GM18867 (cell line): Measurements from ENCODE around the gene SLC8A1.

Experiments used
- ATAC-seq: cut with Tn5 transposase; IDR thresholded peaks from one replicate; pipeline ENCODE4 v1.9.1; 2021; ENCODE audit warnings: mild to moderate bottlenecking, moderate library complexity; ENCODE audit not compliant: unreplicated experiment

Gene SLC8A1

DNA sequence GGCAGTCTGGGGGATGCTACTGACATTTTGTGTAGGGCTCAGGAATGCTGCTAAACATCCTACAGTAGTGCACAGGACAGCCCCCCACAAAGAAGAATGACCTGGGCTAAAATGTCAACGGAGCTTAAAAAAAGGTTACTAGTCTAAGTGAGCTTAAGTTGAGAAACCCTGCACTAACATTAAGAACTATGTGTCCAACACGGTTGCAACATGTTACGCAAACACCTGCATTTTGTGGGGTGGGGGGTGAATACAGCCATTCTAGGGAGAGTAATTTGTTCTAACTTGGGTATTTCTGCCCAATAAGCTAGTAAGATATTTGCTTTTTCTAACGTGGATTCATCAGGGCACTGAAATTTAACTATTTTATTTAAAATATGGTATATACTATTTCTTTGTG lies 57.9 kb downstream of the SLC8A1 start:
- no peak for ATAC-seq

DNA sequence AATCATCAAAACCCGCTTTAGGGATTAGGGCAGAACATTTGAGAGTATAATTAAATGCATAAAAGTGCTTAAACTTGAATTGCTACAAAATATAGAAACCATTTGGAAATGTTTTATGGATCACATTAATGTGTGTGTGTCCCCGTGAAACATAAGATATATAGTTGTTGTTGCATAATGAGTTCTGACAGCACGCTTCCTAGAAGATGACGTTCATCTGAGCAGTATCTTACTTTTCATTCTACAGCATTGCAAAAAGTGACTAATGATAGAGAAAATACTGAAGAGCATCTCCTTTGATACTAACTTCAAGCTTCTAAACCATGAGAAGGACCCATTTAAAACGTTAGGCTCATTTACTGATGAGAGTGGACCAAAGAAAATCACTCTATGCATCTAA lies 63.7 kb downstream of the SLC8A1 start:
- no peak for ATAC-seq

DNA sequence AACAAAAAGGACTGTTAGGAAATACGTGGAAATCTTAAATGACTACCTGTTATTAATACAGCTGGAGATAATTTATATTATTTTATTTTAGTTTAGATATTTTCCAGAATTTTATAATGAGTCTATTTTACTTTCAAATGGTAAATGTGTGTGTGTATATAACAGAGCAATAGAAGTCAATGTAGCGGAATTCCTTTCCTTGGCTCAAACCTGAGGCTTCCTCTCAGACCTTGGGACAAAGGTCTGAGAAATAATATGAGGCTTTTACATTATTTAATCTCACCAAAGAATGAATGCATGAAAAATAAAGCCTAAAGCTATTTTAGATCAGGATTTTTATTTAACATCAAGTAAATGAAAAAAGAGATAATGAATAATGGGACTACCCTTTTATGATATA lies 65.7 kb downstream of the SLC8A1 start:
- no peak for ATAC-seq

DNA sequence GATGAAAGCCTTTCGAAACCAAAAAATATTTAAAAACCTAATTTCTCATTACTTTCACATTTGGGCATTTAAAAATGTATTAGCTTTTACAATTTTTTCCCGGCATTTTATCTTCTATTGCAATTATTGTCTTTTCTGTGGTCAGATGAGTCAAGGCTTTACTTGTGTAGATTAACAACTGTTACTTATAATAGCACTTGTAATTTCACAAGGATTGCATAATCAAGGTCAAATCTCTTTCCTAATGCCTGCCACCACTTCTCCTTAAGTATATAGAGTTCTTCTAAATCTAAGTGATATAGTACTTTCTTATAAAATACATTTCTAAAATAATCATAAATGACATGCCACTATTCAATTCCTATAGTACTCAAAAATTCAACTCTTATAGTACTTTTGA lies 67.2 kb downstream of the SLC8A1 start:
- ATAC-seq: no peak

DNA sequence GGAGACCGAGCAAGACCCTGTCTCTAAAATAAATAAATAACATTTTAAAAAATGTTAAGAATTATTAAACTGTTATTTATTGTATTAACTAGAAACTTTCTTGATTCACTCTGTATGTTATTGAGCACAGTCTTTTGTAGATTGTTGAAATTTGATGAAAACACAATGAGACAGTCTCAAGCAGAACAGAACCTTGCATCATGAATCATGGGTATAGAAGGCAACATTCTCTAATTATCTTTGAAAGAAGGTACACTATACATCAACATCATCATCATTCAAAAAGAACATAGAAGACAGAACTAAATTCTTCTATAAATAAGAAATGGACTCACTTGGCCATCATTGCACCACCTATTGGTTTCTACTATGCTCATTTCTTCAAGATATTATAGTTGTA lies 67.7 kb downstream of the SLC8A1 start:
- no peak for ATAC-seq

DNA sequence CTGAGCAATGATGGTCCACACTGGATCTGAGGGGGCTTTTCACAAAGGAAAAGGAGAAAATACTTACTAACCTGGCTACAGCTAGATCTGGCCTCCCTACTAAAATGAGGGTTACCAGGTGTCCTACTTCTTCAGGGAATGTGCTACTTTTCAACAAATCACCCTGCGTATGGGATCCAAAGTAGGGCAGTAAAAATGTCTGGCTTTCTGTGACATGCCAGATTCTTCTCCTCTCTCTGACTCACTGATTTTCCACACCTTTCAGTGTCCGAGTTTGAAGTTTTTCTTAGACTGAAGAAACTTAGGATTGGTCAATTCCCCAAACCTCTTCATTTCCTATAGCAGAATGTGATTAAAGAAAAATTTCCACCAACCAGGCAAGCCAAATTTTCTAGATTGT lies 71.2 kb downstream of the SLC8A1 start:
- no peak for ATAC-seq

DNA sequence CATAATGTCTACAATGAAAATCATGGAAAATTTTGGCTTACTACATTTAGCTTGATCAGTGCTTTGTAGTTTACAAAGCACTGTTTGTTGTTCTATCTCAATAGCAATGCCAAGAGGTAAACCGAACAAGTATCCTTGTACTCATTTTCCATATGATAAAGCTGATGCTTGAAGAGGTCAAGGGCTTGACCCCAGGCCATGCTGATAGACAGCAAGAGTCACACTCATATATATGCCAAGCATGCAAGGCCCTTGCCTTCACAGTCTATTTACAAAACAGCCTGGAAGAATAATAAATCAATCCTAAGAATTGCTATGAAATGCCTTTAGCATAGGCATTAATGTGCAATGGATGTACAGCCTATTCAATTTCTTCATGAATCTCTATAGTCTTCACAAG lies 71.8 kb downstream of the SLC8A1 start:
- no peak for ATAC-seq

DNA sequence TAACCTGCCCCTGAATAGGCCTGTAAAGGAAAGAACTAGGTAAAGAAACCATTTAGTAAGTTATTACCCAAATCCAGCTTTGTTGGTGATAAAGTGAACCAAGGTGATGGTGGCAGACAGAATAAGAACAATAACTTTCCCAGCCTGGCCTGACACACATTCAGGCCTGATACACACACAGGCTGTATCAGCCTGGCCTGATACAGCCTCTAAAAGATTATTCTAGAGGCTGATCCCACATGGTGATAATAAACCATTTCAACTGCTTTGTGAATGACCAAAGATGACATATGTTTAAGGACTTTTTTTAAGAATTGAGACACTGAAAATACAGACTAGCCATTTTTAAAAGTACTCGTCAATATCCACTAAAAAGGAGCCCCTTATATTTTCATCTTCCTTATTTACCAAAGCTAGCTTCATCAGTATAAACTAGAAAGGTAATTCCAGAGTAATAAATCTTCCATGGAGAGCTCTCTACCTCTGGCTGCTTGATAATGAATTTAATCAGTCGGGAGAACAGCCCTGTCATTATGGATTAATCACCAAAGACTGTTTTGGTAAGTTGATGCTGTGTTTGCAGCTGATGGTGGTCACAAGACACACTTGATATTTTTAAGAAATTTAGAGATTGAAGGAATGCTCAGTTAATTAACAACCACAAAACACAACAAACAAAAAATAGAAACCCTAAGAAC lies 77.2 kb downstream of the SLC8A1 start:
- ATAC-seq: no peak

DNA sequence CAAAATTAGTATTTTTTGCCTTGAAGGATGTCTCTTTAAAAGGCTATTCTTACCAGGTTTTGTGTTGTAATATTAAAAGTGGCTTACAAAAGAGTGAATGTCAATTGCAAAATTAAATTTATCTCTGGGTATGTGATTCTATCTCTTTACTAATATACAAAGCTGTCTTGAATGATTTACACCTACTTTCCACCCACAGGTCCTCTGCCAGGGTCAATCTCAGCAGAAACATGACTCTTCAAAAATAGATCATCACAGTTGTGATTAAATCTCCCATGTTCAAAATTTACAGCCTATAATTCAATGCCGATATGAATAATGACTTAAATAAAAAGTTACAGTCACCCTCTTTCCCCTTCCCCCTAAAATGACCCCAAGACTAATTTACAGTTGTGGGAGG lies 78.8 kb downstream of the SLC8A1 start:
- no peak for ATAC-seq

DNA sequence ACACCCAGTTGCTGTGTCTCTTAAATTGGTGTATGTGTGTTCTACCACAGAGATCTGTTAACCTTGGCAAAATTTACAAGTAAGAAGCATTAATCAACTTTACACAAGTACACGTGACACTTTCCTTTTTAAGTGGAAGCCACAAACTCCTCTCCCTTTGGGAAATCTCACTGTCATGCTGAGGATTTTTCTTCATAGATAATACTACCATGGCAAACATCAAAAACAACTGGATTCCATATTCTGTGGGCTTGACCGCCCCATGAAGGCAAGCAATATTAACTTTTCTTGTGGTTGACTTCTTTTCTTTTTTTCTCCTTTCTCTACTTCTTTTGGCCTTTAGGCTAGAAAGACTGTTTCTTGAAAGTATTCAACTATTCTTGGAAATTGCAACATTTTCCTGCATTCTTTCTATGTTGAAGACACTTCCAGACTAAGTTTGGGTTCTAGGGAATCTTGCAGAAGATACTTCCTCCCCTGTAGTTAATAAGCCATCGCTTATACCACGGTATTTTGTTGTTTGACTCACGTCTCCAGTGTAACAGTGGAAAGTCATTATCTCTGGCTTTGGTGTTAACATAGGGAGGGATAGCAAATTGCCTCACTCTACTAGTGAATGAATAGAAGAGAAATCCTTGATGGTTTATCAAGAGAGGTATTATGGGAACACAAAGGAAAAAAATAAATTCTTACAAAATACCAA lies 79.5 kb downstream of the SLC8A1 start:
- no peak for ATAC-seq

DNA sequence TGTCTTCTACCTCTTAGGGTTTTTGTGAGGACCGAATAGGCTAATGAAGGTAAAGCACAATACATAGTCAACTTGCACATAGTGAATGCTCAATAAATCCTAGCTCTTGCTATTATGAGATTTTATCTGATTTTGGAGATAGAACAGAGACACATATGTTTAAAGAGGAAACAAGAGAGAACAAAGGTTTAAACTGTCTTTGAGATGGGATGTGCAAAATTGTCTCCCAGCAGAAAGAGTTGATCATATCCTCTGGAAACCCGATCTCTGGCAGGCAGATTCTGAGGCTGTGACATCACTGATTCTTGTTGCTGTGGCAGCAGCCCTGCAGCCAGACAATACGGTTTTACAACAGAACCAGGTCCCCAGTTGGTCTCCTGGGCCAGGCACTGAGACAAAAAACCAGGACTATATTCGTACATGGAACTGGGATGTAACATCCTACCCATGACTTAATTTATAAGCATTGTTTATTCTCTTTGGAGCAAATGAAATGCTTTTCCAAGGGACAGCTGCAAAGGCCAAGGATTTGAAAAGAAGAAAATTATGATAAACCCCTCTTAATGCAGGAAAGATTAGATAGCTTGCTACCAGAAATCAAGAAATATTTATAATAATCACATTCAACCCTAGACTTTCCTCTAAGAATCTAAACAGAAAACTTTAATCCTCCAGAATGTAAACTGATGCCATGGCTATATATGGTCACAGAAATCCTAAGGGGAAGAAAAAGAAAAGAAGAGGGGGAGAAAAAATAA lies 80.2 kb downstream of the SLC8A1 start:
- ATAC-seq: no peak

DNA sequence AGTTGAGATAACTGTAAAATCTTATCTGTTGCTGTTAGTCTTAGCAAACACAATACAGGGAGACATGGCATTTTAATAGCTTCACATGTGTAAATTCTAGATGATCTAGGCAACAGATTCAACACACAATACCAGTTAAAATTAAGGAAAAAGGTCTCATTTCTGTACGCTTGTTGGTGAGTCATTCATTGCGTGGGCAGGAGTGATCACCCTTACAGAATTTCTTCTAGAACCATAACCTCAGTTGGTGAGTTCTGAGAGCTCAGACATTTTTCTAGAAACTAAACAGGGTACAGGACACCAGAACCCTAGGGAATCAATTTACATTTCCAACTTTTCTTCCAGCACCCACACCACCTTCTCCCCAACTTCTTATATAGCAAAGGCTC lies 81.9 kb downstream of the SLC8A1 start:
- no peak for ATAC-seq

DNA sequence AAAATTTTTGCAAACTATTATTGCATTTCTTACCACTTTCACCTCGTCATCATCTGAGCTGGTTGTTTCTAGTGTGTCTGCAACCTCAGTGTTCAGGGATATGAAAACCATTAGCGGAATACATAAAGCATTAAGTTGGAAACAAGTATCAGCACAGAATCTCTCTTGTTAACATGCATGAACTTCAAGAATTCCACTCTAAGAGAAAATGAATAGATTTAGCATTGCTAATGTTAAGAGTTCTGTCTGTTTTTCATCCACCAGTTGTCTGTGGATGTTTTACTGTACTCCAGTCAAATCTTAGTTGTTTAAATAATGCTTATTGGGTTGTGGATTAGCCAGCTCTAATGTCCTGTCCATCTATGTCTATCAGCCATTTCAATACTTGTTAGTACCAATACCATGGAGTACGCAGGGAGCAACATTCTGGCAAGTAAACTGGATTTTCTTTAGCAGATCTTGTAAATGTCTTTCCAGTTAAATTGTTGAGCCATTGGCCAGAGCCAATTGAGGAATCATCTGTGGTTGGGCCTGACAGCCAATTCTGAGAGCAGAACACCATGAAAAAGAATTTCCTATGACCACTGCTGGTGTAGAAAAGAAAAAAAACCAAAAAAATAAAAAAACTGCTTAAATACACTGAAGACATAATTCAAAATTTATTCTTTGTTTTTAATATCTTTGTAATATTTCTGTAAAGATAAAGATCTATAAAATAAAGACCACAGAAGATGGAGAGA lies 82.5 kb downstream of the SLC8A1 start:
- no peak for ATAC-seq

DNA sequence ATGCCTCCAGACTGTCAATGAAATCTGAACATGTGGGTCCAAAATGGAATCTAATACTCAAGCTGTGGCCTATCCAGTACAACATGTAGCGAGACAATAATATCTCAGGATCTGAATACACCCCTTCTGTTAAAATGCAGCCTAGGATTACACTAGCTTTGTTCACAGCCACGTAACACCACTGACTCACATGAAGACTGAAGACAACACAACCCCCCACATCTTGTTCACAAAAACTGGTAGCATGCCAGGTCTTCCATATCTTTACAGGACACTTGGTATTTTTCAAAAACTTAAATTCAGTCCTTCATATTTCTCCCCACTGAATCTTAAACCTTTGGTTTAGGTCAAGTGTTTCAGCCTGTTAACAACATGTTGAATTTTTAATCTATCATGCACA lies 84.2 kb downstream of the SLC8A1 start:
- no peak for ATAC-seq

DNA sequence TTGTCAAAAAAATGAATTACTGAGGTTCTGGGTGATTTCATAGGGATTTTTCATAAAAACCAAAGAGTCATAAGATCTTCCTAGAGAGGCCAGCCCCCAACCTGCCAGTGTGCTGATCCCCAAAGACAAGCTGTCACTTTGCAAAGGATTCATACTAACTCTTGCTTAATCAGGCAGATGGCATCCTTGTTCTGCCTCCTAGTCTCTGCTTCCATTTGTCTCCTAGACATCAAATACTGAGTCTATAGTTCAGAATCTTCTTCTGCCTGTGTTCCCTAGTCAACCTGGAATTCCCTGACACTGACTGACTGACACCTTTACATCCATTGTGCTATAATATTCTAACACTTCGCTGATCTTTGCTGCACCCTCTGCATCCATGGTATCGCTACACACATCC lies 84.9 kb downstream of the SLC8A1 start:
- ATAC-seq: no peak

DNA sequence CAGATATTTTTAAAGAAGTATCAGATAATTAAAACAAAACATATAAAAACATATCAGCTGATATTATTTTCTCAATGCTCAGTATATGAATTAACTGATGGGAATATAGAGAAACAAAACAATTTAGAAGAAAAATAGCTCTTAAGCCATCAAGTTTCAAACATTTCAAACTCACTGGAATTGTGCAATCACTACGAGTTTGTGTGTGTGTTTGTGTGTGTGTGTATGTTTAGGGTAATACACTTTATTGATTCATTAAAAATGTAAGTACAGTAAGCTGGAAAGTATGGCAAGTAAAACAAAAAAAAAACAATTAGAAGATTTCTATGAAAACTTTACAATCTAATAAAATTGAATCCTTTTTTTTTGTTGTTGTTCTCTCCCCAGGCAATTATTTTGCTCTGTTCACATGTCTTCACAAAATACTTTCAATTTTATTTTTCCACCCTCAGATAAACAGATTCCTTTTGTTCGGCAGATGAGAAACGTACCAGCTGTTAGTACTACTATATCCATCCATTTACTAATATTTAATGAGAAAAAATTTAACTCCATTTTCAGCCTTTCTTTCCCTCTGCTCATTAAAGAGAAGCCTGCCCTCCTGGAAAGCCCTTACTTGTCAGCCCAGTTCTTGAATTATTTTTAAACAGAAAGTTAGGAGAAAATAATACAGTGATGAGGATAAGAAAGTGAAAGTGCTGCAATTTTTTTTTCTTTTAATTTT lies 87.6 kb downstream of the SLC8A1 start:
- no peak for ATAC-seq

DNA sequence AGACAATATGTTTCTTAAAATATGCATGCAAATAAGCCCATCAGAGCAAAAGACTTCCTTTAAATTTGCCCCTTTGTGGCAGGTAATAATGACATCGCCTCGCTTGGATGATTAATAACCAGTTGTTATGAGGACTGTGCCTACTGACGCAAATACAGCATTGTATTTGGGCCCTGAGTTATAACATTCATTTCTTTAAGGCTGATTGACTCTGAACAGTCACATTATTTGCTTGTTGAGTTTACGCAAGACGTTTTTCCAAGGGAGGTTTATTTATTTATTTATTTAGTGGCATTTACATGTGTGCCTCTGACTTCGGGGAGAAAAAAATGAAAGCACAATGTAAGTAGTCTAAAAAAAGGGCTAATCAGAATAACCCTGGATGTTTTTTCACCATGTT lies 88.3 kb downstream of the SLC8A1 start:
- ATAC-seq: no peak

DNA sequence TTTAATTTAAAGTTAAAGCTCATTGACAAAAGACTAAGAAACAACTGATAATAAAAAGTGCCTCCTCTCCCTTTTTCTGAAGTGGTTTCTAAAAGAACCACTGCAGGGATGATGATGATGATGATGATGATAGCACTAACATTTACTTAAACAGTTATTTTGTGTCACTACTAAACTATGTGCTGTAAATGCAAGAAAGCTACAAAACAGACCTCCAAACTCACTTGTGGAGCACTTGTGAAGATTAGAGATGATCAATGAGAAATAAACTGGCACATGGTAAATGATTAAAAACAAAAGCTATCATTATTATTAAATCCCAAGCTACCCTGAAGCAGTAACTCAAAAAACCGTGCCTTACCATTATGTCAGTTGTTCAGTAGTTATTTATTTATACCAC lies 88.7 kb downstream of the SLC8A1 start:
- no peak for ATAC-seq

DNA sequence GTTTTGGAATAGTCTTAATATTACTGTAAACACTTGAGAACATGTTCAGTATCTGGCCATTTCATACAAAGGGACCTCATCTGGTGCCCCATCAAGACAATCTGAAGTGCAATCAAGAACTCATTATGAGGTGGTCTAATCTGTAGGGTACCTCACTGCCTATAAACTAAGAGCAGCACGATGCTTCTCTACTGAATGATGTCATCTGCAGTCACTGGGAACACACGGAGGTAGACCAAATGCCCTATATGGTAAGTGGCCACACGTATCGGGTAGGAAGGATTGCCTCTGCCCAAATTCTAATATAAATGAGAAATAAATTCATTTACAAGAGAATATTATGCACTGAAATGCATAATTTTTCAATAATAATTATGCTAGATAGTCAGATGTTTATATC lies 90.4 kb downstream of the SLC8A1 start:
- ATAC-seq: no peak

DNA sequence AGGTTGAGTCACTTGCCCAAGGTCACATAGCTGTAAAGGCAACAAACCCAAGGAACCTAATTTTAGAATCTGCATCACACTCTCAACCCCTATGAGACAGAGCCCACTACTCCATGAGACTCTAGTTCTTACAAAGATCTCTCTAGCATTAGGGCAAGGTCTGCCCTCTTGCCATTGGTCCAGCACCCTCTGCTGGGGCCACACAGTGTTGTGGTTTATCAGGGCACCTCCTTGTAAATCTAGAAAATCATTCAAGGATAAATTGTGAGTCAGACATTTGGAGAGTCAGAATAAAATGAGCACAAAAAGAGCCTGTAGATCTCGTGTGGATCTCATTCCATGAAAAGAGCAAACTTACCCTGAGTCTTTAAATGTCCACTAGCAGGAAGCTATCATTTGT lies 91.2 kb downstream of the SLC8A1 start:
- peak; percentile 47 for ATAC-seq

DNA sequence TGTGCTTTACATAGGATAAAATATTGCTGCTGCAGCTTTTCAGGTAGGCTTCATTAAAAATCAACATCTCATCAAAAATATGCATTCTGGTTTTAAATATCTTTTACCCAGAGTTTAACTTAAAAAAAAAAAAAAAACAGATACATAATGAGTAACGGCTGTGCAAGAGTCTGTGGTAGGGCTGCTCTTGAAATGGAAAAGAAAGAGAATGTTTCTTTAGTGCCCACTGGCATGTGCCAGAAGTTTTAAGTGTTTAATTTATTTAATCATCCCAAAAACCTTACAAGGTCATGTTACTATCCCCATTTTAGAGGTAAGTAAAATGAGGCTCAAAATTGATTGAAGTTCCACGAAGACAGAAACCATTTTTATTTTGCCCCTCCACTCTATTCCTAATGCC lies 92.1 kb downstream of the SLC8A1 start:
- no peak for ATAC-seq
